ENCODE measurements around the gene PACS2. TPM values are rescaled to one million over a fixed set of nuclear protein-coding genes. Genes with fewer than 3 reads are reported as not detected.
"Not testable (repeated sequence)": the region's sequence is repeated elsewhere in the genome, so short reads cannot be mapped to it uniquely, and the experiment has no call there.

PACS2 gene
- polyA plus RNA-seq, 1 of the 3 experiments (the other 2 are of a cell fraction): 42.7 TPM

- TF ChIP-seq REST (IDR thresholded peaks at IDR 0.05; ENCODE audit: low read depth, low read length): no peak
- TF ChIP-seq ZBTB33 (IDR thresholded peaks at IDR 0.05; ENCODE audit: borderline replicate concordance, low read depth): no peak
- TF ChIP-seq NRF1 (IDR thresholded peaks at IDR 0.05; ENCODE audit: low read depth, low read length): no peak
- no peak for TF ChIP-seq MEF2A (IDR thresholded peaks at IDR 0.05; ENCODE audit: borderline replicate concordance, low read depth)
- TF ChIP-seq, protein P1, sequence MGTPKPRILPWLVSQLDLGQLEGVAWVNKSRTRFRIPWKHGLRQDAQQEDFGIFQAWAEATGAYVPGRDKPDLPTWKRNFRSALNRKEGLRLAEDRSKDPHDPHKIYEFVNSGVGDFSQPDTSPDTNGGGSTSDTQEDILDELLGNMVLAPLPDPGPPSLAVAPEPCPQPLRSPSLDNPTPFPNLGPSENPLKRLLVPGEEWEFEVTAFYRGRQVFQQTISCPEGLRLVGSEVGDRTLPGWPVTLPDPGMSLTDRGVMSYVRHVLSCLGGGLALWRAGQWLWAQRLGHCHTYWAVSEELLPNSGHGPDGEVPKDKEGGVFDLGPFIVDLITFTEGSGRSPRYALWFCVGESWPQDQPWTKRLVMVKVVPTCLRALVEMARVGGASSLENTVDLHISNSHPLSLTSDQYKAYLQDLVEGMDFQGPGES (IDR thresholded peaks at IDR 0.05; ENCODE audit: low read depth, low read length): no peak
- no peak for TF ChIP-seq USF1 (IDR thresholded peaks at IDR 0.05; ENCODE audit: borderline replicate concordance, low read depth)
These were observed 27.8 kb upstream of the PACS2 start (continued) for GRCh38 chr14:105286759-105287144.

DNA sequence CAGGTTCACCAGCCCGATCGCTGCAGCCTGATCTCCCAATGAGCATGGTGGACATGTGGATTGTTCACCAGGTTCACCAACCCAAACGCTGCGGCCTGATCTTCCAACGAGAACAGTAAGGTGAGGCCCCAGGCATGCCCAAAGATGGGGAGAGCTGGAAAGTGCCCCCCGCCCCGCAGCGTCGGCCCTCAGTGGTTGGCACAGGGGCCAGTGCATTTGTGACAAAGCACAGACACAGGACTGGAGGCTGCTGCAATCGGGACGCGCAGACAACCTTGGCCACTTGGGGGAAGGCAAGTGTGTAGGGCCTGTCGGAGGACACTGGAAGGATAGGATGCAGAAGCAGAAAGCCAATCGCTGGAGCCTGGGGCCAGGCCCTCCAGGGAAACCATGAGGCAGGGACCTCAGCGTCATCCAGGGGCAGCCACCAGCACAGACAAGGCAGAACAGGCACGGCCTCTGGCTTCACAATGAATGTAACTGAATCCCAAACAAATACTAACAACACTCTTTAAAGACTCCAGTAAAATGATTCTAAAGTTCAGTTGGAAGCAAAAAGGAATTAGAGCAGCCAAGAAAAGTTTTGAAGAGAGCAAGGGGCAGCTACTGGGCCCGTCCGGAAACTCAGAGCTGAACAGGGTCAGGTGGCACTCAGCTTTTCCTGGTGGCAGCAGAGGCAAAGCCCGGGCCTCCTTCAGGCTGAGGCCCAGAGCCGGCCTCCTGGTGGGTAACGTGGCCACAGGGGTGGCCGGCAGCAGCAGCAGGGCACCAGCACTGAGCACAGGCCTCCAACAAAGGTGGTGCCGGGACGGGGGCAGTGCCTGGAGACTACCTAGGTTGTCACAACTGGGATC lies 27.1 kb upstream of the PACS2 start:
- Histone ChIP-seq H3K27me3 (ENCODE audit: insufficient read depth) (no peaks in the 10 kb centered on the region), H3K4me3 (ENCODE audit: low read depth in 2 of 2, low read length in 1 of 2) (no peak overlapping the region), H3K4me1 (ENCODE audit: control insufficient read depth in 1 of 2, insufficient read depth in 2 of 2, low read depth in 1 of 2, low read length in 1 of 2) (peaks cover 0 to 32% of the 10 kb centered on the region in 2 experiments; a peak in 1 of 4 replicates), H3K79me2 (ENCODE audit: insufficient read depth) (peaks cover 61% of the 10 kb centered on the region; the same call in 1 of the 2 replicates), H2AFZ (ENCODE audit: low read depth) (no peak overlapping the region), H3K9me3 (no peaks in the 10 kb centered on the region), H3K36me3 (replicated peaks in 1 of 2; ENCODE audit: control insufficient read depth in 1 of 2, insufficient read depth in 2 of 2, low read length in 1 of 2) (peaks cover 0 to 3% of the 10 kb centered on the region in 2 experiments), H3K9ac (no peak overlapping the region), H3K4me2 (no peak overlapping the region), H4K20me1 (ENCODE audit: insufficient read depth) (peaks cover 50% of the 10 kb centered on the region), H3F3A (replicated peaks; ENCODE audit: insufficient read depth) (no peaks in the 10 kb centered on the region), H3K27ac (ENCODE audit: low read depth in 2 of 2, low read length in 1 of 2) (peak overlapping the region in 1 of 2 experiments; percentile 58; a peak in 1 of 4 replicates), H3K9me2 (no peaks in the 10 kb centered on the region)
- POLR2A ChIA-PET: interaction anchor here (0.8 kb wide), 1 partner anchor 13 kb away, joined by 3 read pairs; the partner anchor contains the start of gene BRF1
- 84% methylated on average over 13 of the region's 24 CpGs for WGBS (ENCODE audit: low lambda C conversion rate)
- peak; percentile 60 for DNase-seq
- TF ChIP-seq FOXJ3 (CRISPR knock-in tag; IDR thresholded peaks at IDR 0.05): no peak
- TF ChIP-seq RAD21 (IDR thresholded peaks at IDR 0.05; ENCODE audit: low read length): peak; percentile 18; the same call in 1 of the 2 replicates
- CTCF ChIA-PET: interaction anchor here (0.6 to 1.7 kb wide), 5 partner anchors 14 to 197 kb away, joined by 3 to 5 read pairs (median 3); partner anchors contain the start of gene BRF1

DNA sequence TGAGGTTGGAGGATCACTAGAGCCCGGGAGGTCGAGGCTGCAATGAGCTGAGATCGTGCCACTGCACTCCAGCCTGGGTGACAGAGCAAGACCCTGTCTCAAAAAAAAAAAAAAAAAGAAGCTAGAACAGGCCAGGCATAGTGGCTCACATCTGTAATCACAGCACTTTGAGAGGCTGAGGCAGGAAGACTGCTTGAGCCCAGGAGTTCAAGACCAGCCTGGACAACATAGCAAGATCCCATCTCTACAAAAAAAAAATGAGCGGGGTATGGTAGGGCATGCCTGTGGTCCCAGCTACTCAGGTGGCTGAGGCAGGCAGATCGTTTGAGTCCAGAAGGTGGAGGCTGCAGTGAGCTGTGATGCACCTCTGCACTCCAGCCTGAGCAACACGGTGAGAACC lies 25.6 kb upstream of the PACS2 start:
- H3K36me3 ChIP-seq (replicated peaks in 1 of 2; ENCODE audit: control insufficient read depth in 1 of 2, insufficient read depth in 2 of 2, low read length in 1 of 2); H3K27me3 ChIP-seq (ENCODE audit: insufficient read depth); H2AFZ ChIP-seq (ENCODE audit: low read depth); H3K4me3 ChIP-seq (ENCODE audit: low read depth in 2 of 2, low read length in 1 of 2); DNase-seq; H3K9me2 ChIP-seq; H3K4me2 ChIP-seq; H3K9ac ChIP-seq; H3F3A ChIP-seq (replicated peaks; ENCODE audit: insufficient read depth); H3K9me3 ChIP-seq; H3K27ac ChIP-seq (ENCODE audit: low read depth in 2 of 2, low read length in 1 of 2): not testable (repeated sequence)
- 90% methylated on average over 6 of the region's 6 CpGs for WGBS (ENCODE audit: low lambda C conversion rate)
- POLR2A ChIA-PET: interaction anchor here (0.6 kb wide), 1 partner anchor 80 kb away, joined by 3 read pairs; no protein-coding TSS in a partner anchor
- H4K20me1 ChIP-seq (ENCODE audit: insufficient read depth): peaks cover 59% of the 10 kb centered on the region
- peaks cover 0 to 47% of the 10 kb centered on the region in 2 experiments; a peak in 1 of 4 replicates for H3K4me1 ChIP-seq (ENCODE audit: control insufficient read depth in 1 of 2, insufficient read depth in 2 of 2, low read depth in 1 of 2, low read length in 1 of 2)
- CTCF ChIA-PET: interaction anchor here (0.8 to 1.3 kb wide), 4 partner anchors 21 to 85 kb away, joined by 3 to 5 read pairs (median 4); no protein-coding TSS in a partner anchor
- peaks cover 61% of the 10 kb centered on the region for H3K79me2 ChIP-seq (ENCODE audit: insufficient read depth)

Measured in SK-N-SH (cell line).